A549 (cell line): ENCODE results near the gene BIRC7.

Experiments used
- NR3C1 ChIP-seq: fragments of >200 bp; sonication (Bioruptor Twin); formaldehyde crosslinking; IDR thresholded peaks from 3 replicates; pipeline ENCODE4 v1.6.1; 2017
- POLR2A ChIP-seq: IDR thresholded peaks from 2 replicates; pipeline ENCODE4 v1.6.1; 2012; ENCODE audit warnings: mild to moderate bottlenecking, low read length
- RARB ChIP-seq: fragments of 250-450 bp; sonication (Bioruptor Pico); IDR thresholded peaks from 2 replicates; pipeline ENCODE4 v1.8.0; 2021; ENCODE audit warnings: mild to moderate bottlenecking, moderate library complexity
- TP53 ChIP-seq: fragments of 250-450 bp; sonication (Bioruptor Pico); IDR thresholded peaks from 2 replicates; pipeline ENCODE4 v1.5.0; 2021; ENCODE audit warnings: mild to moderate bottlenecking, moderate library complexity
- ZFP36 ChIP-seq: fragments of 450-650 bp; IDR thresholded peaks from 2 replicates; pipeline ENCODE4 v1.6.1; 2014; ENCODE audit warnings: borderline replicate concordance; ENCODE audit not compliant: partially characterized antibody
- TF ChIP-seq, protein P1 (sequence below): fragments of >200 bp; sonication (Bioruptor Twin); formaldehyde crosslinking; IDR thresholded peaks from 3 replicates; pipeline ENCODE4 v1.5.1; 2016
- TF ChIP-seq, protein P2 (sequence below): fragments of 200-600 bp; sonication (generic); IDR thresholded peaks from 2 replicates; pipeline ENCODE4 v1.6.1; 2016; ENCODE audit warnings: antibody characterized with exemption, mild to moderate bottlenecking, moderate library complexity
- TF ChIP-seq, protein P3 (sequence below): IDR thresholded peaks from 2 replicates; pipeline ENCODE4 v1.6.1; 2012; ENCODE audit warnings: low read depth, borderline replicate concordance

DNA sequence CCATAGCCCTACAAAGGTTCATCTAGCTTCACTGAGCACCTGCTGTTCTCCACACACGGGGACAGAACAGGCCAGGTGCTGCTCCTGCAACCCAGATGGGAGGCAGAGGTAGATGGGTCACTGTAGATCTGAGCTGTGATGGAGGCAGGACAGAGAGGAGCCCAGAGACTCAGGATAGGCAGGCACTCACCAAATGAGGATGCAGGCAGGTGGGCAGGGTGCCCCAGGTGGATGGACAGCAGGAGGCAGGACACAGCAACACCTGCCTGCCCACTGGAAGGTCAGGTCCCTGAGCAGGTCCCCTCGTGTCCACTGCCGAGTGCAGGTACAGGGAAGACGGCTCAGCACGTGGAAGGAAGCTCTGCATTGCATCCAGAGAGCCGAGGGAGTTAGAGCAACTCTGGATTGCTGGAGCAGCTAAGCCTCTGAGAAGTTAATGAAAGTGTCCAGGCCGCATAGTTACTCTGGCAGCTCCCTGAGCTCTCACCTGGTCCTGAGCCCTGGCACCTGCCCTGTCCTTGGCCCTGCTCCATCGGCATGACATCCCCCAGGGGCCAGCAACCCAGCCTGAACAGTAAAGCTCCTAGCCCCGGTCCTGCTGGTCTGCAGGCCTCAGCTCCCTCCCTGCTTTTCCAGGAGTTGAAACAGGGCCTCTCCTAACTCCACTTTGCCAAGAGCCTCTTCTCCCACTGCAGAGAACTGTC lies 14.9 kb upstream of the BIRC7 start:
- TF ChIP-seq, protein P1, sequence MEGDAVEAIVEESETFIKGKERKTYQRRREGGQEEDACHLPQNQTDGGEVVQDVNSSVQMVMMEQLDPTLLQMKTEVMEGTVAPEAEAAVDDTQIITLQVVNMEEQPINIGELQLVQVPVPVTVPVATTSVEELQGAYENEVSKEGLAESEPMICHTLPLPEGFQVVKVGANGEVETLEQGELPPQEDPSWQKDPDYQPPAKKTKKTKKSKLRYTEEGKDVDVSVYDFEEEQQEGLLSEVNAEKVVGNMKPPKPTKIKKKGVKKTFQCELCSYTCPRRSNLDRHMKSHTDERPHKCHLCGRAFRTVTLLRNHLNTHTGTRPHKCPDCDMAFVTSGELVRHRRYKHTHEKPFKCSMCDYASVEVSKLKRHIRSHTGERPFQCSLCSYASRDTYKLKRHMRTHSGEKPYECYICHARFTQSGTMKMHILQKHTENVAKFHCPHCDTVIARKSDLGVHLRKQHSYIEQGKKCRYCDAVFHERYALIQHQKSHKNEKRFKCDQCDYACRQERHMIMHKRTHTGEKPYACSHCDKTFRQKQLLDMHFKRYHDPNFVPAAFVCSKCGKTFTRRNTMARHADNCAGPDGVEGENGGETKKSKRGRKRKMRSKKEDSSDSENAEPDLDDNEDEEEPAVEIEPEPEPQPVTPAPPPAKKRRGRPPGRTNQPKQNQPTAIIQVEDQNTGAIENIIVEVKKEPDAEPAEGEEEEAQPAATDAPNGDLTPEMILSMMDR: no peak
- TF ChIP-seq, protein P2, sequence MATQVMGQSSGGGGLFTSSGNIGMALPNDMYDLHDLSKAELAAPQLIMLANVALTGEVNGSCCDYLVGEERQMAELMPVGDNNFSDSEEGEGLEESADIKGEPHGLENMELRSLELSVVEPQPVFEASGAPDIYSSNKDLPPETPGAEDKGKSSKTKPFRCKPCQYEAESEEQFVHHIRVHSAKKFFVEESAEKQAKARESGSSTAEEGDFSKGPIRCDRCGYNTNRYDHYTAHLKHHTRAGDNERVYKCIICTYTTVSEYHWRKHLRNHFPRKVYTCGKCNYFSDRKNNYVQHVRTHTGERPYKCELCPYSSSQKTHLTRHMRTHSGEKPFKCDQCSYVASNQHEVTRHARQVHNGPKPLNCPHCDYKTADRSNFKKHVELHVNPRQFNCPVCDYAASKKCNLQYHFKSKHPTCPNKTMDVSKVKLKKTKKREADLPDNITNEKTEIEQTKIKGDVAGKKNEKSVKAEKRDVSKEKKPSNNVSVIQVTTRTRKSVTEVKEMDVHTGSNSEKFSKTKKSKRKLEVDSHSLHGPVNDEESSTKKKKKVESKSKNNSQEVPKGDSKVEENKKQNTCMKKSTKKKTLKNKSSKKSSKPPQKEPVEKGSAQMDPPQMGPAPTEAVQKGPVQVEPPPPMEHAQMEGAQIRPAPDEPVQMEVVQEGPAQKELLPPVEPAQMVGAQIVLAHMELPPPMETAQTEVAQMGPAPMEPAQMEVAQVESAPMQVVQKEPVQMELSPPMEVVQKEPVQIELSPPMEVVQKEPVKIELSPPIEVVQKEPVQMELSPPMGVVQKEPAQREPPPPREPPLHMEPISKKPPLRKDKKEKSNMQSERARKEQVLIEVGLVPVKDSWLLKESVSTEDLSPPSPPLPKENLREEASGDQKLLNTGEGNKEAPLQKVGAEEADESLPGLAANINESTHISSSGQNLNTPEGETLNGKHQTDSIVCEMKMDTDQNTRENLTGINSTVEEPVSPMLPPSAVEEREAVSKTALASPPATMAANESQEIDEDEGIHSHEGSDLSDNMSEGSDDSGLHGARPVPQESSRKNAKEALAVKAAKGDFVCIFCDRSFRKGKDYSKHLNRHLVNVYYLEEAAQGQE: no peak
- TF ChIP-seq ZFP36: no peak
- TF ChIP-seq RARB (CRISPR knock-in tag): no peak
- TF ChIP-seq, protein P3, sequence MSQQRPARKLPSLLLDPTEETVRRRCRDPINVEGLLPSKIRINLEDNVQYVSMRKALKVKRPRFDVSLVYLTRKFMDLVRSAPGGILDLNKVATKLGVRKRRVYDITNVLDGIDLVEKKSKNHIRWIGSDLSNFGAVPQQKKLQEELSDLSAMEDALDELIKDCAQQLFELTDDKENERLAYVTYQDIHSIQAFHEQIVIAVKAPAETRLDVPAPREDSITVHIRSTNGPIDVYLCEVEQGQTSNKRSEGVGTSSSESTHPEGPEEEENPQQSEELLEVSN: no peak
- TF ChIP-seq TP53 (CRISPR knock-in tag): no peak
- TF ChIP-seq NR3C1: no peak
- TF ChIP-seq POLR2A: no peak
